Activated CD4-positive, alpha-beta T cell treated with anti-CD3 and anti-CD28 coated beads for 24 hours (primary cell): ENCODE measurements around the gene MON1A.
"Not testable (repeated sequence)": the region's sequence is repeated elsewhere in the genome, so short reads cannot be mapped to it uniquely, and the experiment has no call there.

Experiments
- DNase-seq, 2 donors: peaks; one replicate each; pipeline ENCODE4 v3.0.0-alpha.2; 2020; ENCODE audit warnings: low read depth in 2 of 2

Gene MON1A

DNA sequence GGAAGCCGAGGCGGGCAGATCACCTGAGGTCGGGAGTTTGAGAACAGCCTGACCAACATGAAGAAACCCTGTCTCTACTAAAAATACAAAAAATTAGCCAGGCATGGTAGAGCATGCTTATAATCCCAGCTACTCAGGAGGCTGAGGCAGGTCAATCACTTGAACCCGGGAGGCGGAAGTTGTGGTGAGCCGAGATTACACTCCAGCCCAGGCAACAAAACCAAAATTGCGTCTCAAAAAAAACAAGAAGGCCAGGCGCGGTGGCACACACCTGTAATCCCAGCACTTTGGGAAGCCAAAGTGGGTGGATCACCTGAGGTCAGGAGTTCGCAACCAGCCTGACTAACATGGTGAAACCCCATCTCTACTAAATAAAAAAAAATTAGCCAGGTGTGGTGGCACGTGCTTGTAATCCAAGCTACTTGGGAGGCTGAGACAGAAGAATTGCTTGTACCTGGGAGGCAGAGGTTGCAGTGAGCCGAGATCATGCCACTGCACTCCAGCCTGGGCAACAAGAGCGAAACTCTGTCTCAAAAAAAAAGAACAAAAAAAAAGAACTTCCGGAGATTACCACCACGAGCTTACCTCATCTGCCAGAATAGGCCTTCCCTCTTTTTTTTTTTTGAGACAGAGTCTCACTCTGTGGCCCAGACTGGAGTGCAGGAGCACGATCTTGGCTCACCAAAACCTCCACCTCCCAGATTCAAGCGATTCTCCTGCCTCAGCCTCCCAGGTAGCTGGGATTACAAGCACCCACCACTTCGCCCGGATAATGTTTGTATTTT lies 11.6 kb downstream of the MON1A start:
- not testable (repeated sequence) for DNase-seq

DNA sequence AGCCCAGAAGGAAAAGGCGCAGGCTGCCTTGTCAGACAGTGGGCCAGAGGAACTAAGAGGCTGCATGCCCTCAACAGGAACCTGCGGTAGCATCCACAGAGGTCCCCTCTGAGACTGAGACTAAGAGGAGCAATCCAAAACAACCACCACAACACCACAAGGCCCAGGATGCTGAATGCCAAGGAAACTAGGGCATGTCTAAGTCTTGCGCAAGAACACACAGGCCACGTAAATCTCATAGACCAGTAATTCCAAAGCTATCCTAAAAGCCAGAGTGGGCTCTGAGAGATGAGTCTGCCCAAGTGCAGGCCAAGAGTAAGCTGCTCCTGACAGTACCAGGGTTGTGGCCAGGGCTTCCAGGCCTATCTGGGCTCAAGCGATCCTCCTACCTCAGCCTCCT lies 12.9 kb downstream of the MON1A start:
- DNase-seq = no peak

DNA sequence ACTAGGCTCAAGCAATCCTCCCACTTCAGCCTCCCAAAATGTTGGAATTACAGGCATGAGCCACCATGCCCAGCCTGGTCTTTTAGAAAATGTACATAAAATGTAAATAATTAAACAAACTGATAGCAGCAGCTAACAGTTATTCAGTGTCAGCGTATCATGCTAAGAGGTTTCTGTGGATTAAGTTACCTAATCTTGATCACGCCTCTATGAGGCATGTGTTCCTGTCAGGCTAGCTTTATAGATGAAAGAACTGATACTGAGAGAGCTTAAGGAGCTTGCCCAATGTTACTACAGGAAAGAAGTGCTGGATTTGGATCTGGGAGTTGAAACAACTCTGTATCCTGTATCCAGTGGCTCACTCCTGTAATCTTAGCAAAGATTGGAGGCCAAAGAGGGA lies 14.7 kb downstream of the MON1A start:
- DNase-seq = no peak

DNA sequence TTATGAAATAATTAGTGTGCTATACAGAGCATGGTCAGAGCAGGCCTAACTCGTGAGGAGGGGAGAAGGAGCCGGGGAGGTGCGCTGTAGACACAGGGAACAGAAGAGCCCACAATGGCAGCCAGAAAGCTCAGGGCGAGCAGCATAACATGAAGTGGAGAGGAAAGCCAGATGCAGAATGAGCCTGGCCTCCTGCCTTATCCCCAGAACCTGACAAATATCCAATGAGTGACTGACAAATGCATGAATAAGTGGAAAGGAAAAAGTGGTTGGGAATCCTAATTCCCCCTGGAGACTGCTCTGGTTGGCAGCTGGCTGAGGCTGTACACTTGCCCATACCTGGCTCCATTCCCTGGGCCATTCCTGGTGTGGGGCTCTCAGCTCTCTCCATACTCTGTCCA lies 16.7 kb downstream of the MON1A start:
- DNase-seq = no peak

DNA sequence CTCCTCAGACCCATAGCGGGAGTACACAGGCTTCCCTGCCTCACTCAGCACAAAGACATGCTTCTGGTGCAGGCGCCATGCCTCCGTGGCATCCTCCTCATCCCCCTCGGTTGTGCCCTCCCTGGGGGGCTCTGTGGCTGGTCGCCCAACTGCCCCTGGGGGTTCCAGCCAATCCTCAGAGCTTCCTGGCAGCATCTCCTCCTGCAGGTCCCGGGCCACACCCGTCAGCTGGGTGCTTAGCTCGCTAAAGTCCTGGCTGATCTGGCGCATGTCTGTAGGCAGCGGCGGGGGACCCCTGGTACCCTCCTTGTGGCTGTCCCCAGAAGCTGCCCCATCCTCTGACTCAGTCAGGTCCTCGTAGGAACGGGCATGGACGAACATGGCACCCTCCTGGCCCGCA lies 18.0 kb downstream of the MON1A start:
- no peak for DNase-seq

DNA sequence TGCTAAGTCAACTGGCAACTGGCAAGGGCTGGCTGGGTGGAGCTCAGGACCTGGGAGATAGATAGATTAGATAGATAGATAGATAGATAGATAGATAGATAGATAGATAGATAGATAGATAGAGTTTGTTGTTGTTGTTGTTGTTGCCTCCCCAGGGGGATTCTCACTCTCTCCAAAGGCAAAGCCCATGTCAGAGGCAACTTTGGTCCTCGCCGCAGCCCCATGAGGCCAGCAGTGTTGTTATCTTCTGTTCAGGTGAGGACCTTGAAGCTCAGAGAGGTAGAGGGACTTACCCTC lies 18.5 kb downstream of the MON1A start:
- DNase-seq = no peak

DNA sequence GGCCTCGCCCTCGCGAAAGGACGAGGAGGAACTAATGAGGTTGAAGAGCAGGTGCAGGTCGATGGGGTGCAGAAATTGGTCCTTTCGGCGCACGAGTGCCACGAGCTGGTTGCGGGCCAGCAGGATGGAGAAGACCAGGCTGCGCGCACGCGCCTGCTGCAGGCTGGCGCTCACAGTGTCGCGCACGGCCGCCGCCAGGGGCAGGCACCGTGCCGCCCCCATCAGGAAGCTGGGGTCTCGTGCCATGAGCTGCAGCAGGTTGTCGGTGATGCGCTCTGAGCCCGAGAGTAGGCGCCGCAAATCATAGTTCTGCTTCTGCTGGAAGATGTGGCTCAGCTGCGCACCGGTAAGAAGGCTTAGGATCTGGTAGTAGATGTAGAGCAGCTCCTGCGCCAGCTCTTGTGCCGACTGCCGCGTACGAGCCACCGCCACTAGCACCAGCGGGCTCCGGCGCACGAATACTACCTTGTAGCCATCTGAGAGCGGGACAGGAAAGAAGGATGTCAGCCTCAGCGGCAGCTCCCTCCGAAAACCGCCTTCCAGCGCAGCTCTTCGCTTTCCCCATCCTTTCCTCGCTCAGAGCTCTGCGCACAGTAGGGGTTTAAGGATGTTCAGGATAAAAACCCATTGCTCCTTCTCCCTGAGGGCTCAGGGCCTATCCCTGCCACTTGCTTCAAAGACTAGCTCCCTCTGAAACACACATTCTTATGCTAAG lies 19.0 kb downstream of the MON1A start:
- no peak for DNase-seq

DNA sequence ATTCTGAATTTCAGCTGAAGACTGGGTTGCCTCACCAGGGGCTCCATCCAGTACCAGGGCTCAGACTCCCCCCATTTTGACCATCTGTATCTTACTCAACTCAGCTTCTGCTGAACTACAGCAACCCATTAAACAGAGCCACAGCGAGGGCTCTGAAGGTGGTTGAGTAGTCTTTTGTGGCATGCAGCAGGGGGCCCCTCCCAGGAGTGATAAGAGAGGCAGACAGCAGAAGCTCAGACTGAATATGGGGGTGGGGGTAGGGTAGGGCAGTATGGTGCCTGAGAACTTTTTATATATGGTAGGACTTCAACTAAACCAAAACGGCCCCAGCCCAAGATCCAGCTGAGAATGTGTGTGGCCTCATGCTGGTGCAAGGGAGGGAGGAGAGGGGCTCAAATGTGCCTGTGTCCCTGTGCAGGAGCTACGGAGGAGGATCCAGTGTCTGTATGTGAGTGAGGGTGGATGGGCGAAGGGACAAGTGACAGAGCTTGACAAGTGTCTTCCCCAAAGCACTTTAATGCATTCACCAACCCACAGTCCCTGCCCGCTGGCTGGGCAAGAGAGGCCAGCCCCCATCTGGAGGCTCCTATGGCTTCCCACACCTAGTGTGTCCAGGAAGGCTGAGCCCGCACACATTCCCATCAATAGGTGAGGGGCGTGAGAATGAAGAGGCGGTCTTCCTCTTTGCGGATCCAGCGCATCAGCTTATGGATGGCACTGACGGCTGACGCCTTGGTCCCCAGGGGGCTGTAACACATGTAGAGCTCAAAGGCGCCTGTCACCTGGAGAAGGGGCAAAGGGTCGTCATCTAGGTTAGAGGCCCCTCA lies 21.0 kb downstream of the MON1A start:
- no peak for DNase-seq

DNA sequence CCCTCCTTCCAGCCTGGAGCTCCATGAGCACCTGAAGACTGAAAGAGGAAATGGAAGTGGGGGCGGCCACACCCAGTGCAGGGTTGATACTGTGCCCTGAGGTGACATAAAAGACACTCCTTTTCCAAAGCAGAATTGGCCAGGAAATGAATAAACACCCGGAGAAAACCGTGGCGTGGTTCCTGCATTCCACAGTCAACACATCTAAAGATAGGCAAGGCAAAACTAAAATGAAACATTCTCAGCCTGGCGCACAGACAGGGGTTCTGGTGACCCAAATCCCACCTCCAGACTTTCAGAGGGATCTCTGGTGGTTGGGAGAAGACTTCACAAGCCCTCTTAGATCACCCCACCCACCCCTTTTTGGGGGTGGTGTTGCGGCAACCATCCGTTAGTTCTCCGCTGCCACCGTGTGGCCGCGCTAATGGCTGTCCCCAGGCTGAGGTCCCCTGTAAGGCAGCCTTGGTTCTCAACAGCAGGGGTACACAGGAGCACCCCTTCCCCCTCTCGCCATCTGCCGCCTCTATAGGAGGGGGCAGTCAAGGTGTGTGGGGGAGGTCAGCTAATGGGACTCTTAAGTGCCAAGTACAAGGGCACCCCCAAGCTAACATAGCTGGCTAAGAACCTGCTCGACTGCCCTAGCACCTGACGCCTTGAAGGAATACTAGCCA lies 23.4 kb downstream of the MON1A start:
- peak; percentile 13 to 31 for DNase-seq

DNA sequence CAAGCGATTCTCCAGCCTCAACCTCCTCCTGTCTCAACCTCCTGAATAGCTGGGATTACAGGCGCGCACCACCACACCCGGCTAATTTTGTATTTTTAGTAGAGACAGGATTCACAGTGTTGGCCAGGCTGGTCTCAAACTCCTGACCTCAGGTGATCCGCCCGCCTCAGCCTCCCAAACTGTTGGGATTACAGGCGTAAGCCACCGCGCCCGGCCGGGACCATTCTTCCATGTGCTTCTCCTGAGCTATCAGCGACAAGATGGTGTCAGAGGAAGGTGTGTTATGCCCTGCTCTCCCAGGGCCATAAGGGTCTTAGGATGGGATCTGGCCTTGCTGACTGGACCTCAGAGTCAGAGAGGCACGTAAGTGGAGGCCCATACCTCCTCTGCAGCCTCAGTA lies 25.2 kb downstream of the MON1A start:
- DNase-seq = not testable (repeated sequence)

DNA sequence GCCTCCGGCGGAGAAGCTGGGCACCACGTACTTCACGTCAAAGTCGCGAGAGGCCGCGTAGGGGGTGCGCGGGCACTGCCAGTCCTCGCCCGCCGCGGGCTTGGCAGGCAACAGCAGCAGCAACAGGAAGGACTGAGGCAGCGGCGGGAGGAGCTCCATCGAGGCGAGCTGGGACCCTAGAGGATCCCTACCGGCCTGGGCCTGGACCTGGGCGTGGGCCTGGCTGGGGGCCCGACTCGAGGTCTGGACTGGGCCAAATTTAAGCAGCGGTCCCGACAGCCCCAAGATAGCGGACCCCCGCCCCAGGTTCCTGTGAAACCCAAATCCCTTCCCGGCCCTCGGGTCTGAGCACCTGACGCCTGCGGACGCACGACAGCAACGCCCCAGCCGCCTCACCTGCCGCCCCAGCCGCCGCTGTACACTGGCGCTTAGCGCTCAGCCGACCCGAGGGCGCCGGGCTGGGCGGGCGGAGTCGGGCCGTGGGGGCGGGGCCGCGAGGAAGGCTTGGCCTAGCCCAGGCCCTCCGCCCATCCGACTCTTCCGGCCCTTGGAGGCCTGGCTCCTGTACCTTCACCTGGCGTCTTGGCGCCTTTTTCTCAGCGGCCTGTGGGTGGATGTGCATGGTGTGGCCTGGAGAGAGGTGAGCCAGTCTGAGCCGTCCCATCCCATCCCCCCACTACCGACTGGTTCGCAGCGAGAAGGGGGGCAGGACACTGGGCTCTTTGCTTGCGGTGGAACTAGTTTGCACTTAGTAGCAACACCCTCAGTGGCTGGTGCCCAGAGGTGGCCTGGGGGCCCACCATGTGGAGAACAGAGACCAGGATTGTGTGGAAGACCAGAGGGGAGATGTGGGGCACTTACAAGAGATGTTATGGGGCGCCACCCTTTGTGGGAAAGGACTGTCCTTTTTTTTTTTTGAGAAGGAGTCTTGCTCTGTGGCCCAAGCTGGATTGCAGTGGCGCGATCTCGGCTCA lies 25.9 kb downstream of the MON1A start, which contains the start of gene MST1R:
TSS of gene MST1R (minus strand) at position 423 of the 974 bp plus-strand sequence. CDS start at position 159, 264 bp downstream.
- peak; percentile 73 to 79 for DNase-seq

DNA sequence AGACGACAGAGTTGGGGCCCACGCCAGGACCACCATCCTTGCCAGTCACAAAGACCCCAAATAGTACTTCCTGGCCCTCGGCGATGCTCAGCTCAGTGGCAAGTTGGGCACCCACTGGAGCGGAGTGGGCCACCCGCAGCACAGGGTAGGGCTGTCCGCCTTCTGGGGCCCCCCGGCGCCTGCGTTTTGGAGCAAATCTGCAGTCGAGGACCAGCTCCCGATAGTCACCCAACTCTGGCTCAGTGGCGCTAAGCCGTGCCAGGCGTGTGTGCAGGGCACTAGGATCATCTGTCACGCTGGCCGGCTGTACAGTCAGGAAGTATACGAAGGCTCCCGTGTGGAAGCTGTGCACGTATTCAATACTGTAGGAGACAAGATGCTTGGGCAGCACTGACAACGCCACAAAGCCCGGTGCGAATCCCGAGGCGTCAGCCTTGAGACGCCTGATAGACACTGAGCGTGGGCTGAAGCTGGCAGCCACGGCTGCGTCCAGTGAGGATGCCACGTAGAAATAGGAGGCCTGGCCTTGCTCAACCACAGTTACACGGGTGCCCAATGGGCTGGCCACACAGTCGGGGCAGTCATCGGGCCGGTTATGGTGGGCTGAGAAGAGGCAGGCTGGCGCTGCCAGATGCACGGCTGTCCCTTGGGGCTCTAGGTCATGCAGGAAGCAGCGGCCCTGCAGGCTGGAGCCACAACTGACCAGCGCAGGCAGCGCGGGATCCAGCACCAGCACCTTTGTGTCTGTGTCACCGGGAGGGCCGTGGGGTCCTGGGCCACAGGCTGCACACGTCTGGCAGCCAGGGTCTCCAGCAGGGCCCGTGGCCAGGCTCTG lies 26.9 kb downstream of the MON1A start:
- no peak for DNase-seq

DNA sequence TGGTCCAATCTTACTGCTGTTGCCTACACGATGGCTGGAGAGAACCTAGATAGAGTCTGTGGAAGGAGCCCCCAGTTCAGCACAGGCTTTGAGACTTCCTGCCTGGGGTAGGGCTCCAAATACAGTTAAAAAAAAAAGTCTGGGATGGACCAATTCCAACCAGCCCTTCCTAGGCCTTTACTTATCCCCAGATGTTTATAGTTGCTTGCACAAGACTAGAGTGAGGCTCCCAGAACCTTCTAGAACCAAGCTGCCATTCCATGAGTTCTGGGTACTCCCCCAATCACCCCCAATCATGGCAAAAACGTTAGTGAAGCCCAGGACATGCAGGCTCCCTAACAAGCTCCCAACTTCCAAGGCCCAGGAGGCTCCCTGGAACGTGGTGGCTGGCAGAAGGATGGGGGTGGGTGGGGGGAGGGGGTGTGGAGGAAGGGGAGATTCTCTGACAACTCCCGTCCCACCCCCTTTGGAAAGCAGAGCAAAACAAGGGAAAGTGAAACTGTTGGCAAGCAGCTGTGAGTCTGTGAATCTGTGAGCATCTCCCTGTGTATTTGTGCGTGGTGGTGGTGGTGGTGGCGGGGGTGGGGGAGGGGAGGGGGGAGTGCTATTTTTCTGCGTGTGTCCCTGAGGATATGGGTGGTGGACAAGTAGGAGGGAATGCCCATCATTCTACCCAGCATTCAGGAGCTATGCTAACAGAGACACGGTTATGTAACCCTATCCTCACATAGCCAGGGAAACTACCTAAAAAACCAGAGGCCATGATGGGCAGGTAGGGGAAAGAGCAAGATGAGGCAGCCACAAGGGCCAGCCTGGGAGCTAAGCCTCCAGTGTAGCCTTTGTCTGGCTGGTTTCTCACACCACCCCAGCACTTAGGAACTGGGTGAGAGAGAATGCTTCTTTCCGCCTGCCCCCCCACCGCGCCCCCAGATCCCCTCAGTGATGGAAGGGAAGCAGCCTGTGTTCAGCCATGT lies 28.0 kb downstream of the MON1A start:
- no peak for DNase-seq

DNA sequence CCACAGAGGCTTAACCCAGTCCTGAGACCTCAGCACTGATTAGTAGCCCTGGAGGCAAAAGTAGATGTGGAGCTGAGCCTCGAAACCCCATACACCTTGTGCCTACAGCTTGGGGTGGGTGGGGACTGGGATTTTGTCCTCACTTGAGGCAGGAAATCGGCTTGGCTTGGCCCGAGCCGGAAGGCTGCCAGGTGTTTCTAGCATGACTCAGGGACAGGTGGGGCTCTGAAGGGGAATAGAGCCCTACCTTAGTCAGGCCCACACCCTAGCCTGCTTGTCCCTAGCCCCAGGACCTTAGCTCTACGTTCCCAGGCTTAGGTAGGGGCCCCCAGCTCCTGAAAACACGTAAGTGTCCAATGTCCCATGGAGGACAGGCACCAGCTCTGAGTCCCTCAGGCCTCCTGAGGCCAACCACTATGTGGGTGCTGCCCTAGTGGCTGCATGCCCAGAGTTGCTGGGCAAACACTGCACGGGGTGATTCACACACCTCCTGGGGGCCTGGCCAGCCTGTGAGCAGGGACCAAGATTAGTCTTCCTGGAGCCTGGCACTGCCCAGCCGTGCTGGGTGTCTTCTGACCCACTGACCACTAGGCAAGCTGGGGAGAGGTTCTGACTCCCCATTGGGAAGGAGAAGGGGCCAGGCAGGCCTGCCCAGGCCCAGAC lies 29.0 kb downstream of the MON1A start:
- no peak for DNase-seq

DNA sequence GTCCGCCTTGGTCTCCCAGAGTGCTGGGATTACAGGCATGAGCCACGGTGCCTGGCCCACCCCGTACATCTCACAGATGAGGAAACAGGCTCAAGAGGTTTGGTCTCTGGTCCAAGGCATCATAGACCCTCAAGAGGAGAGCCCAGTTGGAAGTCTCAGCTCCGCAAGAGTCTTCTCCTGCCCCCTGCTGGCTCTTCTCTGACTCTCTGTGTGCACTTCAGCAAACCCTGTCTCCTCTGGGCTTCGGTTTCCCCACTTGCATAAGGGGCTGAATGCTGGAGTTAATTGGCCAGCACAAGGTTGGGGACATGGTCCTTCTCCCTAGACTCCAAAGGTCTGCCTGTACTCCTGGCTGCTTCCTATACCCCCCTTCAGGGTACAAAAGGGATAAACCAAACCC lies 29.8 kb downstream of the MON1A start:
- DNase-seq = no peak

DNA sequence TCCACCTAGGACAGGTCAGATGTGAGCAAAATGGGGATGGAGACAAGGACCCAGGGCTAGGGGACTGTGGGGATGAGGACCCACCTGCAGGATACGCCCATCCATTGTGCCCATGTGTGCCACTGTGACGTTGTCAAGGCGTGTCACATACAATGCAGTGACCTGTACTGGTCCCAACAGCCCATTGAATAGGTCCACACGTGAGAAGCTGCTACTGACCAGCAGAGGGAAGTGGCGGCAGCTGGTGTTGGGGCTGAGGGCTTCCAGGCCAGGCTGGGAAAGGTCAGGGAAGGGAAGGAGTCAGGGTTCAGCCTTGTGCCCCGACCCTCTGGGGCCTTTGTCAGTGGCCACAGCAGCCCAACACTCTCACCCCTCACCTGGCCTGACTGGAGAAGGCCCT lies 30.6 kb downstream of the MON1A start:
- DNase-seq = no peak

DNA sequence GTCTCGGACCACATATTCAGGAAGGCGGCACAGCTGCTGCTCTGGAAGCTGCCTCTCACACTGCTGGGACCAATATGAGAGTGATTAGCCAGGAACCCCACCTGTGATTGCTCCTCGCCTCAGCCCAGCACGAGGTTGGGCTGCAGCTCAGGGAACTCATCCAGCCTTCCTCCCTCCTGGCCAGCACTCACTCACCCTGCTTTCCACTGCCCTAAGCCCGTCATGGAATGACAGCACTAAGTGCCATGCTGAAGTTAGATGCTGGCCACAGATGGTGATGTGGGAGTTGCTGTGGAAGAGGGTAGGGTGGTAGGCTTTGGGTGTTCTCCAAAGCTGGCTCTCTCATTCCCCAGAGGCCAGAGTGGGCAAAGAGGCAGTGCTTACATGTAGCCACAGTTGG lies 33.3 kb downstream of the MON1A start:
- DNase-seq = no peak

DNA sequence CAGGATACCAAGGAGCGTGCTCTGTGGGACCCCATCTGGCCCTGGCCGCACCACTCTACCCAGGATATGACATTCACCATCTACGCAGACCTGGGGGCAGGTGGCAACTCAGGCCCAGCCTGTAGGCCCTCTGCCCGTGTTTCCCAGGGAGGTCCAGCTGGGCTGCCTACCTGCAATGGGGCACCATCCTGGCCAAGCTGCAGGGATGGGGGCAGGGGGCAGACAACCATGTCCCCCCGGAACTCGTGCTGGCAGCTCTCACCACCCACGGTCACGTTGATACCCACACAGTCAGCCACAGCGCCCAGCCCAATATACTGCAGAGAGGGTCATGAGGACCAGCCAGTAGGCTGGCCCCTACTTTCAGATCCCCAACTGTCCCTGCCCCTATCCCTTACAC lies 33.8 kb downstream of the MON1A start:
- no peak for DNase-seq
